MM.1S (cell line): ENCODE results near the gene FBXW2.

ENCODE experiments used
- DNase-seq: peaks from one replicate; pipeline ENCODE4 v3.0.0-alpha.2; 2015
- H2AFZ ChIP-seq: fragments of 300-600 bp; sonication (generic); 2 replicates; pipeline ENCODE4 v1.6.0; 2016; ENCODE audit warnings: antibody characterized with exemption, low read length
- H3F3A ChIP-seq: fragments of 300-600 bp; sonication (generic); 2 replicates; pipeline ENCODE4 v1.6.1; 2016; ENCODE audit warnings: mild to moderate bottlenecking, antibody characterized with exemption, low read length, moderate library complexity, mixed read lengths; ENCODE audit not compliant: insufficient read depth
- H3K27ac ChIP-seq: fragments of 300-600 bp; sonication (generic); 2 replicates; pipeline ENCODE4 v1.5.1; 2016; ENCODE audit warnings: mild to moderate bottlenecking, low read length
- H3K27me3 ChIP-seq: fragments of 300-600 bp; sonication (generic); replicated peaks from 2 replicates; pipeline ENCODE4 v1.6.0; 2016; ENCODE audit warnings: low read length; ENCODE audit not compliant: insufficient read depth
- H3K36me3 ChIP-seq: fragments of 300-600 bp; sonication (generic); replicated peaks from 2 replicates; pipeline ENCODE4 v1.6.1; 2016; ENCODE audit warnings: mild to moderate bottlenecking, low read length, mixed read lengths; ENCODE audit not compliant: insufficient read depth
- H3K4me1 ChIP-seq: fragments of 300-600 bp; sonication (generic); 2 replicates; pipeline ENCODE4 v1.6.1; 2016; ENCODE audit warnings: low read length, mixed read lengths
- H3K4me2 ChIP-seq: fragments of 300-600 bp; sonication (generic); 2 replicates; pipeline ENCODE4 v1.6.0; 2016; ENCODE audit warnings: low read depth, low read length
- H3K4me3 ChIP-seq: fragments of 300-600 bp; sonication (generic); 2 replicates; pipeline ENCODE4 v1.5.1; 2016; ENCODE audit warnings: low read length, mixed read lengths
- H3K79me2 ChIP-seq: fragments of 300-600 bp; sonication (generic); 2 replicates; pipeline ENCODE4 v1.6.1; 2016; ENCODE audit warnings: mixed run types, low read length, mixed read lengths
- H3K9ac ChIP-seq: fragments of 300-600 bp; sonication (generic); 2 replicates; pipeline ENCODE4 v1.6.1; 2016; ENCODE audit warnings: low read length, mixed read lengths
- H3K9me2 ChIP-seq: fragments of 300-600 bp; sonication (generic); replicated peaks from 2 replicates; pipeline ENCODE4 v1.6.1; 2016; ENCODE audit warnings: mild to moderate bottlenecking, low read length, mixed read lengths; ENCODE audit not compliant: insufficient read depth
- H3K9me3 ChIP-seq: fragments of 300-600 bp; sonication (generic); replicated peaks from 2 replicates; pipeline ENCODE4 v1.6.1; 2016; ENCODE audit warnings: mild to moderate bottlenecking, low read length, mixed read lengths; ENCODE audit not compliant: insufficient read depth
- H4K20me1 ChIP-seq: fragments of 300-600 bp; sonication (generic); 2 replicates; pipeline ENCODE4 v1.6.1; 2016; ENCODE audit warnings: mild to moderate bottlenecking, low read length, moderate library complexity, mixed read lengths; ENCODE audit not compliant: insufficient read depth
- EZH2 ChIP-seq: fragments of 300-600 bp; sonication (generic); optimal IDR thresholded peaks from 2 replicates; pipeline ENCODE3; 2017; ENCODE audit warnings: low read depth, mild to moderate bottlenecking, antibody characterized with exemption, low read length, mixed read lengths
- EZH2phosphoT487 ChIP-seq: fragments of 300-600 bp; sonication (generic); IDR thresholded peaks from 2 replicates; pipeline ENCODE4 v1.6.1; 2018; ENCODE audit warnings: antibody characterized with exemption, low read length
- TF ChIP-seq, protein P1 (sequence below): fragments of 300-600 bp; sonication (generic); IDR thresholded peaks from 2 replicates; pipeline ENCODE4 v1.5.1; 2016; ENCODE audit warnings: antibody characterized with exemption, low read length, mixed read lengths

The FBXW2 gene

DNA sequence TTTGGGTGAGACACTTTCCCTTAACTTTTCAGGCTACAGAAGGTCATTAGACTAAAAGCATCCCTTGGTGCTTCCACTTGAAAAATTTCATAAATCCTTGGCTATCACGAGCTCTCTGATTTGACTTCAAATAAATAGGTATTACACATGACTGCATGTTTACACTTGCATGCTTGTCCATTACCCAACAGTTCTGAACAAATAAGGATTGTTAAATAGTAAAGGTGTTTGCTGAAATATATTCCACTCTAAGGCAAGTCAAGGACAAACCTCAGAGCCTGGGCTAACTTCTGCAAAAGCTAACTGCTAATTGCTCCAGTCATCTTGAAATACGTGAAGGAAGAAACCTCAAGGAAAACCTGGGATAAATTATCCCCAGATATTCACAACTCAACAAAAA lies 14.5 kb downstream of the FBXW2 start:
- Histone ChIP-seq H3K4me3 (no peak overlapping the region), H3F3A (no peaks in the 10 kb centered on the region), H3K27me3 (no peaks in the 10 kb centered on the region), H4K20me1 (no peaks in the 10 kb centered on the region), H3K36me3 (0 out of 2 replicates have a peak, but pooled peaks cover 7% of the 10 kb centered on the region), H3K4me2 (no peak overlapping the region), H2AFZ (no peak overlapping the region), H3K9me3 (no peaks in the 10 kb centered on the region), H3K27ac (no peak overlapping the region), H3K9me2 (no peaks in the 10 kb centered on the region), H3K79me2 (peaks cover 35% of the 10 kb centered on the region), H3K9ac (no peak overlapping the region), H3K4me1 (no peaks in the 10 kb centered on the region)
- DNase-seq: no peak
- TF ChIP-seq EZH2phosphoT487 (no peak), EZH2 (no peak)
- TF ChIP-seq, protein P1, sequence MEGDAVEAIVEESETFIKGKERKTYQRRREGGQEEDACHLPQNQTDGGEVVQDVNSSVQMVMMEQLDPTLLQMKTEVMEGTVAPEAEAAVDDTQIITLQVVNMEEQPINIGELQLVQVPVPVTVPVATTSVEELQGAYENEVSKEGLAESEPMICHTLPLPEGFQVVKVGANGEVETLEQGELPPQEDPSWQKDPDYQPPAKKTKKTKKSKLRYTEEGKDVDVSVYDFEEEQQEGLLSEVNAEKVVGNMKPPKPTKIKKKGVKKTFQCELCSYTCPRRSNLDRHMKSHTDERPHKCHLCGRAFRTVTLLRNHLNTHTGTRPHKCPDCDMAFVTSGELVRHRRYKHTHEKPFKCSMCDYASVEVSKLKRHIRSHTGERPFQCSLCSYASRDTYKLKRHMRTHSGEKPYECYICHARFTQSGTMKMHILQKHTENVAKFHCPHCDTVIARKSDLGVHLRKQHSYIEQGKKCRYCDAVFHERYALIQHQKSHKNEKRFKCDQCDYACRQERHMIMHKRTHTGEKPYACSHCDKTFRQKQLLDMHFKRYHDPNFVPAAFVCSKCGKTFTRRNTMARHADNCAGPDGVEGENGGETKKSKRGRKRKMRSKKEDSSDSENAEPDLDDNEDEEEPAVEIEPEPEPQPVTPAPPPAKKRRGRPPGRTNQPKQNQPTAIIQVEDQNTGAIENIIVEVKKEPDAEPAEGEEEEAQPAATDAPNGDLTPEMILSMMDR: no peak

DNA sequence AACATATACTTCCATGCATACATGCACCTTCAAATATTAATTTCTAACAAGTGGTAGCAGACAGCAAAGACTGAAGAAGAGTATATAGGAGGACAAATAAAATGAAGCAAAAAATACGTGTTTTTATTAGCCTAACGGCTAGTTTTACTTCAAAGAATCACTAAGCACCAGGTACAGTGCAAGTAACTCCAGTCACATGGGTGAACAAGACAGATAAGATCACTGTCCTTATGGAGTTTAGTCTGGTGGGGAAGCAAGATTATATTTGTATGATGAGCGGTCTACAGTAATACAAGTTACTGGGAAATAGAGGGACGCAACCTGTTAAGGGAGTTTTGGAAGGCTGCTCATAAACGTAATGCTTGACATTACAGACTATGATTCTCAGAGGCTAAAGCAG lies 16.0 kb downstream of the FBXW2 start:
- H3F3A ChIP-seq: no peaks in the 10 kb centered on the region
- H2AFZ ChIP-seq: no peak overlapping the region
- no peaks in the 10 kb centered on the region for H4K20me1 ChIP-seq
- H3K27ac ChIP-seq: no peak overlapping the region
- TF ChIP-seq EZH2 (no peak), EZH2phosphoT487 (no peak)
- TF ChIP-seq, protein P1: no peak
- H3K27me3 ChIP-seq: no peaks in the 10 kb centered on the region
- H3K4me2 ChIP-seq: no peak overlapping the region
- peaks cover 21% of the 10 kb centered on the region; the same call in 1 of the 2 replicates for H3K79me2 ChIP-seq
- no peaks in the 10 kb centered on the region for H3K9me2 ChIP-seq
- no peak for DNase-seq
- no peaks in the 10 kb centered on the region for H3K9me3 ChIP-seq
- H3K9ac ChIP-seq: no peak overlapping the region
- no peaks in the 10 kb centered on the region for H3K4me1 ChIP-seq
- 0 out of 2 replicates have a peak, but pooled peaks cover 7% of the 10 kb centered on the region for H3K36me3 ChIP-seq
- H3K4me3 ChIP-seq: no peak overlapping the region

DNA sequence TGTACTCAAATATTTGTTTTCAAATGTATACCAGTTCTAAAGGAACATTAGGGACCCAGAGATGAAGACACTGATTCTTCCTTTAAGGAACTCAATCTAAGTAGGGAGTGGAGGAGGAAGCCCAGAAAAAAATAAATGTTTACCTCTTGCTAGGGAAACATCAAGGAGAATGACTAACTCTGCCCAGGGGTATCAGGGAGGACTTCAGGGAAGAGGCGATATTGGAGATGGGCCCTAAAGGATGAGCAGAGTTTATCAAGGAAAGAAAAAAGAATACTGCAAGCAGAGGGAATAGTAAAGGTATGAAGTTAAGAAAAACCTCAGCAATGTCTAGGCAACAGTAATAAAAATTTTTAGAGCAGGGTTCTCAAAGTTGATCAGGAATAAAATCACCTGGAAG lies 16.4 kb downstream of the FBXW2 start:
- H3K27me3 ChIP-seq: no peaks in the 10 kb centered on the region
- H3K79me2 ChIP-seq: peaks cover 16% of the 10 kb centered on the region; the same call in 1 of the 2 replicates
- no peaks in the 10 kb centered on the region for H3K9me3 ChIP-seq
- H2AFZ ChIP-seq: no peak overlapping the region
- H3K9ac ChIP-seq: no peak overlapping the region
- no peak for TF ChIP-seq EZH2
- 0 out of 2 replicates have a peak, but pooled peaks cover 7% of the 10 kb centered on the region for H3K36me3 ChIP-seq
- no peaks in the 10 kb centered on the region for H4K20me1 ChIP-seq
- no peaks in the 10 kb centered on the region for H3K4me1 ChIP-seq
- H3K27ac ChIP-seq: no peak overlapping the region
- DNase-seq: no peak
- no peak overlapping the region for H3K4me2 ChIP-seq
- H3K4me3 ChIP-seq: no peak overlapping the region
- no peaks in the 10 kb centered on the region for H3F3A ChIP-seq
- H3K9me2 ChIP-seq: no peaks in the 10 kb centered on the region

DNA sequence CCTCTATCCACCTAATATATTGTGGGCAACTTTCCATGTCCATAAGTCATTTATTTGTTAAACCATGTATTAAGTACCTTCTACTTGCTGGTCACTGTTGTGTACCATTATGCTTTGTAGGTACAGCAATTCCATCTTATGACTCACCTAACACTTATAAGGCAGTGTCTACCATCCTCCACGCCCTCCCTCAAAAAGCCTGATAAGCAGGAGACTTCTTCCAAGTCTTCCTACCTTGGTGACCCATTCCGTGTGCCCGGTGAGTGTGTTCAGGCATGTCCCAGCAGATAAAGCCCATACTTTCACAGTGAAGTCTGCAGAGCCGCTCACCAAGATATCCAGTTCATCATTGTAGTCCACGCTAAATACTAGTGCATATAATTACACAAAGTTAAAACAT lies 17.4 kb downstream of the FBXW2 start:
- DNase-seq: no peak
- Histone ChIP-seq H3K9me2 (no peaks in the 10 kb centered on the region), H4K20me1 (no peaks in the 10 kb centered on the region), H3K79me2 (peaks cover 16% of the 10 kb centered on the region; the same call in 1 of the 2 replicates), H3K4me2 (no peak overlapping the region), H3K4me3 (no peak overlapping the region), H3K9me3 (no peaks in the 10 kb centered on the region), H3F3A (no peaks in the 10 kb centered on the region), H2AFZ (no peak overlapping the region), H3K27me3 (no peaks in the 10 kb centered on the region), H3K27ac (no peak overlapping the region), H3K9ac (no peak overlapping the region), H3K4me1 (no peaks in the 10 kb centered on the region), H3K36me3 (0 out of 2 replicates have a peak, but pooled peaks cover 13% of the 10 kb centered on the region)
- TF ChIP-seq, protein P1: no peak
- TF ChIP-seq EZH2: no peak
